Psoas muscle (tissue), 8 donors: Measurements from ENCODE around the gene GATB. TPM values are rescaled to one million over a fixed set of nuclear protein-coding genes. Genes with fewer than 3 reads are reported as not detected.
A peak's percentile ranks its signal among the peaks of the same experiment; 100 is the strongest.

Source experiments
- ATAC-seq, 4 donors: fragments of 200-7000 bp; cut with Tn5 transposase; one replicate each; pipeline ENCODE4 v1.9.1; 2020; ENCODE audit warnings: moderate library complexity in 3 of 4, mild to moderate bottlenecking in 2 of 4
- DNase-seq, 2 donors: peaks; one replicate each; pipeline ENCODE4 v3.0.0-alpha.2; 2020
- H3K27ac ChIP-seq: fragments of 200-600 bp; one replicate; pipeline ENCODE4 v1.8.0; 2022
- H3K27me3 ChIP-seq, 3 donors: fragments of 200-600 bp in 1 of 3; one replicate each; pipeline versions ENCODE4 v1.6.1 to v1.8.0; 2013 to 2022; ENCODE audit warnings: low read length in 2 of 3, mild to moderate bottlenecking in 2 of 3, moderate library complexity in 1 of 3; ENCODE audit not compliant: insufficient read depth in 3 of 3
- H3K36me3 ChIP-seq, 2 donors: fragments of 200-600 bp in 1 of 2; one replicate each; pipeline versions ENCODE4 v1.6.1 to v1.8.0; 2013 to 2022; ENCODE audit warnings: low read depth in 1 of 2, mild to moderate bottlenecking in 1 of 2, moderate library complexity in 1 of 2; ENCODE audit not compliant: insufficient read depth in 1 of 2
- H3K4me1 ChIP-seq: fragments of 200-600 bp; one replicate; pipeline ENCODE4 v1.8.0; 2022
- H3K4me3 ChIP-seq: fragments of 200-600 bp; one replicate; pipeline ENCODE4 v1.8.0; 2022; ENCODE audit warnings: mild to moderate bottlenecking
- H3K9me3 ChIP-seq: fragments of 200-600 bp; one replicate; pipeline ENCODE4 v1.8.0; 2022
- CTCF ChIP-seq: fragments of 200-600 bp; IDR thresholded peaks from one replicate; pipeline ENCODE4 v1.8.0; 2022; ENCODE audit warnings: antibody characterized with exemption
- whole genome bisulfite sequencing, 3 donors: extraction: QIAGEN DNeasy Blood & Tissue Kit; methylation state at CpG; one replicate each; pipeline versions ENCODE4 v1.1.6 to v1.1.7; 2013; 5-methylcytosine and 5-hydroxymethylcytosine counted together
- intact Hi-C, 2 donors: fragments of 100-400 bp; cut with DNase I; formaldehyde crosslinking; loops; one replicate each; pipeline versions ENCODE4 v1.11.0 to v1.14.2; 2022
- polyA plus RNA-seq, 3 donors: library from polyadenylated mRNA; stranded (reverse); fragments of 200-250 nt; gene quantifications; one replicate each; pipeline ENCODE4 v1.2.3, GENCODE V29; 2013
- total RNA-seq, 4 donors: library from RNA; stranded (reverse); fragmentation: NEBNext Ultra II Directional in 2 of 4; extraction: Animal tissue kit (Norgen Biotek cat#: 25700) in 2 of 4; gene quantifications; one replicate each; pipeline versions ENCODE4 v1.2.1 to v1.2.4, GENCODE V29; 2021 to 2023
- donor health status: healthy with polysubstance abuse.
- donor health status: DM: no; HTN: no; CAD: no; lungs with moderate emphysema.
- donor health status: Bipolar disorder and iron deficiency.
- donor health status: healthy.
- donor health status: DM: yes; HTN: yes; CAD: no.
- donor health status: DM: no; HTN: no; CAD: no.
- donor health status: DM: no; HTN: no; CAD: no.
- donor health status: DM: yes; HTN: yes; CAD: no.

Gene GATB
- total and polyA plus RNA-seq, 7 donors: 22.8 to 36.6 (median 28.3) TPM

GRCh38 chr4:151808120-151808529 is 47.3 kb upstream of the GATB start:
- no peak for TF ChIP-seq CTCF
- Histone ChIP-seq H3K4me1 (no peaks in the 10 kb centered on the region), H3K27ac (no peak overlapping the region), H3K9me3 (no peaks in the 10 kb centered on the region), H3K27me3 (no peaks in the 10 kb centered on the region), H3K4me3 (no peak overlapping the region), H3K36me3 (no peaks in the 10 kb centered on the region)
- 63 to 64% (median 64%) methylated on average over 9 of the region's 9 CpGs for WGBS, 3 donors
- intact Hi-C loops: no loop called here
- ATAC-seq (peak in 1 of 4 donors; percentile 14), DNase-seq (no peak)

- peak in 1 of 2 donors; percentile 10 for DNase-seq
- peak in 3 of 4 donors; percentile 78 to 86 (median 79) for ATAC-seq
- H3K4me1 ChIP-seq: no peaks in the 10 kb centered on the region
Measured at GRCh38 chr4:151807220-151807619, 46.4 kb upstream of the GATB start.

GRCh38 chr4:151806511-151806927 is 45.7 kb upstream of the GATB start:
- Histone ChIP-seq H3K4me1 (no peaks in the 10 kb centered on the region), H3K27ac (no peak overlapping the region), H3K27me3 (no peaks in the 10 kb centered on the region), H3K9me3 (no peaks in the 10 kb centered on the region), H3K36me3 (no peaks in the 10 kb centered on the region), H3K4me3 (no peak overlapping the region)
- intact Hi-C loops: no loop called here
- 22 to 31% (median 29%) methylated on average over 6 of the region's 6 CpGs for WGBS, 3 donors
- DNase-seq: no peak
- ATAC-seq: peak in 2 of 4 donors; percentile 45 to 47
- no peak for TF ChIP-seq CTCF

More at GRCh38 chr4:151807220-151807619, 46.4 kb upstream of the GATB start:
- 21 to 32% (median 31%) methylated on average over 7 of the region's 7 CpGs for WGBS, 3 donors
- intact Hi-C loops: no loop called here
- no peaks in the 10 kb centered on the region for H3K9me3 ChIP-seq
- H3K36me3 ChIP-seq: no peaks in the 10 kb centered on the region
- H3K27ac ChIP-seq: no peak overlapping the region
- TF ChIP-seq CTCF: no peak
- H3K27me3 ChIP-seq: no peaks in the 10 kb centered on the region
- no peak overlapping the region for H3K4me3 ChIP-seq

GRCh38 chr4:151804821-151805220 is 44.0 kb upstream of the GATB start:
- Histone ChIP-seq H3K9me3 (no peaks in the 10 kb centered on the region), H3K36me3 (no peaks in the 10 kb centered on the region), H3K27me3 (no peaks in the 10 kb centered on the region), H3K4me1 (no peaks in the 10 kb centered on the region), H3K4me3 (no peak overlapping the region), H3K27ac (no peak overlapping the region)
- WGBS, 3 donors: 69 to 82% (median 78%) methylated on average over 1 of the region's 1 CpG
- DNase-seq (no peak), ATAC-seq (no peak)
- intact Hi-C loops: no loop called here
- no peak for TF ChIP-seq CTCF

- Histone ChIP-seq H3K36me3 (no peaks in the 10 kb centered on the region), H3K27ac (no peak overlapping the region), H3K4me3 (no peak overlapping the region), H3K4me1 (no peaks in the 10 kb centered on the region), H3K27me3 (no peaks in the 10 kb centered on the region), H3K9me3 (no peaks in the 10 kb centered on the region)
- no peak for TF ChIP-seq CTCF
- no peak for ATAC-seq
- WGBS, 3 donors: 88 to 91% (median 89%) methylated on average over 4 of the region's 4 CpGs
- DNase-seq: no peak
- intact Hi-C loops: no loop called here
Measured at GRCh38 chr4:151804086-151804630, 43.4 kb upstream of the GATB start.
